Type B pancreatic cell (in vitro differentiated cells): ENCODE measurements around the gene NOXA1. TPM values are rescaled to one million over a fixed set of nuclear protein-coding genes. Genes with fewer than 3 reads are reported as not detected.
"Not testable (repeated sequence)": the region's sequence is repeated elsewhere in the genome, so short reads cannot be mapped to it uniquely, and the experiment has no call there.

ENCODE experiments used
- DNase-seq: peaks from one replicate; pipeline ENCODE4 v3.0.0; 2021; ENCODE audit warnings: mixed read lengths; ENCODE audit not compliant: unreplicated experiment; ENCODE audit errors: extremely low spot score
- H3K27ac Mint-ChIP-seq: 2 replicates; pipeline ENCODE4 v1.8.0; 2021; ENCODE audit warnings: mild to moderate bottlenecking, mixed read lengths
- H3K27me3 Mint-ChIP-seq: 2 replicates; pipeline ENCODE4 v1.8.0; 2021; ENCODE audit warnings: mixed read lengths
- H3K36me3 Mint-ChIP-seq: 2 replicates; pipeline ENCODE4 v1.8.0; 2021; ENCODE audit warnings: mixed read lengths
- H3K4me1 Mint-ChIP-seq: one replicate; pipeline ENCODE4 v1.8.0; 2021; ENCODE audit warnings: mixed read lengths; ENCODE audit not compliant: unreplicated experiment
- H3K4me3 Mint-ChIP-seq: 2 replicates; pipeline ENCODE4 v1.8.0; 2021; ENCODE audit warnings: mild to moderate bottlenecking, mixed read lengths
- H3K9me3 Mint-ChIP-seq: 2 replicates; pipeline ENCODE4 v1.8.0; 2021; ENCODE audit warnings: mixed read lengths
- total RNA-seq: library from RNA; stranded (reverse); gene quantifications from 2 replicates; pipeline ENCODE4 v1.2.1, GENCODE V29; 2021; ENCODE audit warnings: low replicate concordance
- TF ChIP-seq, protein P1 (sequence below): fragments of 200-600 bp; sonication (generic); conservative IDR thresholded peaks from 2 replicates; pipeline ENCODE4 v1.5.0; 2021; ENCODE audit warnings: antibody characterized with exemption, mild to moderate bottlenecking

The NOXA1 gene
- total RNA-seq, 1 donor from 2014 or later, result 6.4 TPM

- H3K27ac Mint-ChIP-seq, result no peak overlapping the region
- TF ChIP-seq, protein P1, sequence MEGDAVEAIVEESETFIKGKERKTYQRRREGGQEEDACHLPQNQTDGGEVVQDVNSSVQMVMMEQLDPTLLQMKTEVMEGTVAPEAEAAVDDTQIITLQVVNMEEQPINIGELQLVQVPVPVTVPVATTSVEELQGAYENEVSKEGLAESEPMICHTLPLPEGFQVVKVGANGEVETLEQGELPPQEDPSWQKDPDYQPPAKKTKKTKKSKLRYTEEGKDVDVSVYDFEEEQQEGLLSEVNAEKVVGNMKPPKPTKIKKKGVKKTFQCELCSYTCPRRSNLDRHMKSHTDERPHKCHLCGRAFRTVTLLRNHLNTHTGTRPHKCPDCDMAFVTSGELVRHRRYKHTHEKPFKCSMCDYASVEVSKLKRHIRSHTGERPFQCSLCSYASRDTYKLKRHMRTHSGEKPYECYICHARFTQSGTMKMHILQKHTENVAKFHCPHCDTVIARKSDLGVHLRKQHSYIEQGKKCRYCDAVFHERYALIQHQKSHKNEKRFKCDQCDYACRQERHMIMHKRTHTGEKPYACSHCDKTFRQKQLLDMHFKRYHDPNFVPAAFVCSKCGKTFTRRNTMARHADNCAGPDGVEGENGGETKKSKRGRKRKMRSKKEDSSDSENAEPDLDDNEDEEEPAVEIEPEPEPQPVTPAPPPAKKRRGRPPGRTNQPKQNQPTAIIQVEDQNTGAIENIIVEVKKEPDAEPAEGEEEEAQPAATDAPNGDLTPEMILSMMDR, result no peak
- no peaks in the 10 kb centered on the region for H3K9me3 Mint-ChIP-seq
- peaks cover under 1% of the 10 kb centered on the region for H3K36me3 Mint-ChIP-seq
- no peak overlapping the region for H3K4me3 Mint-ChIP-seq
- H3K4me1 Mint-ChIP-seq, result no peaks in the 10 kb centered on the region
- DNase-seq, result no peak
- no peaks in the 10 kb centered on the region for H3K27me3 Mint-ChIP-seq
These were observed 15.4 kb upstream of the NOXA1 start for GRCh38 chr9:137407590-137408300.

- Mint-ChIP-seq H3K4me3 (no peak overlapping the region), H3K27ac (no peak overlapping the region), H3K27me3 (no peaks in the 10 kb centered on the region), H3K9me3 (no peaks in the 10 kb centered on the region), H3K4me1 (no peaks in the 10 kb centered on the region), H3K36me3 (no peaks in the 10 kb centered on the region)
- no peak for DNase-seq
- TF ChIP-seq, protein P1, result no peak
These were observed 14.4 kb upstream of the NOXA1 start for GRCh38 chr9:137408651-137409405.

DNA sequence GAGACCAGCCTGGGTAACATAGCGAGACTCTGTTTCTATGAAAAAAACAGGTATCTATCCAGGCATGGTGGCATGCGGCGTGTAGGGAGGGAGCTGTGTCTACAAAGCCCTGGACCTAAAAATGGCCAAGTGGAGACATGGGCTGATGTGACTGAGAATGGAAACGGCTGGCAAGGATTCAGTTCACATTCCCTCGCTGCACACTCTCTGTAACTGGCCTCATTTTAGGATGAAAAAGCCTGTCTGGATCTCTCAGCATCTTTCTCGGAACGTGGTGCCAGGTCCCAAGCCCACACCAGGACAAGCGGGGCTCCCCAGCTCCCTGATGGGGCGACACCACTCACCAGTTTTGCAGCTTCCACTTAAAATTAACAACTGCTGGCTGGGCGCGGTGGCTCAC, 13.7 kb upstream of the NOXA1 start:
- H3K27me3 Mint-ChIP-seq, result no peaks in the 10 kb centered on the region
- TF ChIP-seq, protein P1, result no peak
- H3K4me1 Mint-ChIP-seq, result peaks cover 5% of the 10 kb centered on the region
- no peaks in the 10 kb centered on the region for H3K36me3 Mint-ChIP-seq
- H3K4me3 Mint-ChIP-seq, result no peak overlapping the region
- no peaks in the 10 kb centered on the region for H3K9me3 Mint-ChIP-seq
- no peak for DNase-seq
- H3K27ac Mint-ChIP-seq, result no peak overlapping the region

DNA sequence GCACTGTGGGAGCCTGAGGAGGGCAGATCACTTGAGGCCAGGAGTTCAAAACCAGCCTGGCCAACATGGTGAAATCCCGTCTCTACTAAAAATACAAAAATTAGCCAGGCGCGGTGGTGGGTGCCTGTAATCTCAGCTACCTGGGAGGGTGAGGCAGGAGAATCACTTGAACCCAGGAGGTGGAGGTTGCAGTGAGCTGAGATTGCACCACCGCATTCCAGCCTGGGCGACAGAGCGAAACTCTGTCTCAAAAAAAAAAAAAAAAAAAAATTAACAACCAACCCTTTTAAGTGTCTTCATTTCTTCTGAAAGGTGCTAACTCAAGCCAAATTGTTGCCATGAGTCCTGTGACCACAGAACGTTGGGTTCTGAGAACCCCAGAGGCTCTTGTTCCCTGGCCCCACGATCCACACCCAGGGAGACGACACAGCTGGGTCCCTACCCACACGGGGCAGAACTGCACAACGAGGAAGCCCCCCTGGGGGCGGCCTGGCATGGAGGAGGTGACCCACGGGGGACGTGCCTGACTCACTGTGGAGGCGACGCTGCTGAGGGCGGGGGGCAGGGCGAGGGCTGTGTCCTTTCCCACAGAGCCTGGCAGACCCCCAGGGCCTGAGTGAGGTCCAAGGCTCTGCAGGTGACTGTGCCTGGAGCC, 12.8 kb upstream of the NOXA1 start:
- H3K4me3 Mint-ChIP-seq, H3K27me3 Mint-ChIP-seq, H3K9me3 Mint-ChIP-seq, H3K27ac Mint-ChIP-seq, DNase-seq, H3K36me3 Mint-ChIP-seq, H3K4me1 Mint-ChIP-seq: not testable (repeated sequence)

GRCh38 chr9:137410891-137411249, 12.3 kb upstream of the NOXA1 start:
- TF ChIP-seq, protein P1, result no peak
- Mint-ChIP-seq H3K27me3 (no peaks in the 10 kb centered on the region), H3K36me3 (no peaks in the 10 kb centered on the region), H3K9me3 (no peaks in the 10 kb centered on the region), H3K4me1 (peaks cover 5% of the 10 kb centered on the region), H3K4me3 (no peak overlapping the region), H3K27ac (no peak overlapping the region)
- DNase-seq, result no peak

DNA sequence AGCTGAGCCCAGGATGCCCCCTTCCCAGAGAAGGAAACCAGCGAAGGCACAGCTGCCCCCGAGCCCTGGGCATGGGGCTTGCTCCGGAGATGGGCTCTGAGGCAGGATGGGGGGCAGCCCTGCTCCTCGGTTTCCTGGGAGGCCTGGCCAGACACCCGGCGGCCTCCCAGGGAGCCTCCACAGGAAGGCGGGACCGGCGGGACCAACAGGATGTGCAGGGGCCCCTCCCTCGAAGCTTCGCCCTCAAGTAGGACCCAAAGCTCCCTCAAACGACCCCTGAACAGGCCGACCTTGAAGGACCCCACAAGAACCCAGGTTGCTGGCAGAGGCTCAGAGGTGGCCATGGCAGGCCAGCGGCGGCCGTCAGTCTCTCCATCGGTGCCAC, 11.9 kb upstream of the NOXA1 start:
- Mint-ChIP-seq H3K27ac (no peak overlapping the region), H3K9me3 (no peaks in the 10 kb centered on the region), H3K27me3 (no peaks in the 10 kb centered on the region), H3K4me1 (peaks cover 5% of the 10 kb centered on the region), H3K4me3 (no peak overlapping the region), H3K36me3 (no peaks in the 10 kb centered on the region)
- DNase-seq, result no peak
- TF ChIP-seq, protein P1, result no peak
